Endothelial cell of umbilical vein (primary cell): ENCODE measurements around the gene ZNF99. TPM values are rescaled to one million over a fixed set of nuclear protein-coding genes. Genes with fewer than 3 reads are reported as not detected.

Source experiments
- BruUV-seq: library from RNA; stranded (reverse); fragments of 400-500 nt; replicated peaks from 2 replicates; lab custom pipeline; 2021; lab: Mats Ljungman, UMichigan
- CTCF ChIA-PET: fragments of 300-600, 350-600 bp; sonication (Branson Sonifier 250); formaldehyde crosslinking; loops from one replicate; lab custom pipeline; 2021; ENCODE audit warnings: antibody characterized with exemption, inconsistent platforms; lab: Charles Lee
- POLR2A ChIA-PET: fragments of 300-600, 350-600 bp; sonication (Branson Sonifier 250); formaldehyde crosslinking; loops from one replicate; lab custom pipeline; 2021; ENCODE audit warnings: antibody characterized with exemption, inconsistent platforms; lab: Charles Lee
- DNase-seq: peaks from one replicate; pipeline ENCODE4 v3.0.0-alpha.2; 2011; ENCODE audit warnings: low read depth, low spot score
- FAIRE-seq: peaks from 2 replicates; lab custom pipeline; 2011; peaks lifted over from hg19 to GRCh38; lab: Jason Lieb, UNC
- H2AFZ ChIP-seq: 2 replicates; pipeline ENCODE4 v1.6.0; 2012; ENCODE audit warnings: low read depth, low read length, control low read depth, inconsistent platforms
- H3K27ac ChIP-seq: 2 replicates; pipeline ENCODE4 v1.5.1; 2011; ENCODE audit warnings: low read depth, mild to moderate bottlenecking, control low read depth, low read length, moderate library complexity; ENCODE audit not compliant: insufficient read depth
- H3K27me3 ChIP-seq, 2 experiments: 2 replicates each; pipeline versions ENCODE4 v1.6.0 to v1.6.1; 2011; ENCODE audit warnings: low read length in 2 of 2, mixed read lengths in 1 of 2; ENCODE audit not compliant: control insufficient read depth in 2 of 2, insufficient read depth in 2 of 2
- H3K36me3 ChIP-seq, 2 experiments: 2 replicates in 1 of 2; 3 replicates in 1 of 2; pipeline ENCODE4 v1.5.1; 2011; ENCODE audit warnings: low read length in 2 of 2, mild to moderate bottlenecking in 1 of 2, moderate library complexity in 1 of 2; ENCODE audit not compliant: control insufficient read depth in 2 of 2, insufficient read depth in 2 of 2; ENCODE audit errors: extremely low read depth in 1 of 2
- H3K4me1 ChIP-seq: 3 replicates; pipeline ENCODE4 v1.5.1; 2011; ENCODE audit warnings: mild to moderate bottlenecking, low read length; ENCODE audit not compliant: control insufficient read depth, insufficient read depth; ENCODE audit errors: extremely low read depth
- H3K4me2 ChIP-seq: 2 replicates; pipeline ENCODE4 v1.6.1; 2011; ENCODE audit warnings: low read length, control low read depth, mixed read lengths; ENCODE audit not compliant: insufficient read depth
- H3K4me3 ChIP-seq, 3 experiments: fragments of 200-600 bp in 1 of 3; sonication (generic), shearing (Covaris generic) in 1 of 3; replicated peaks in 1 of 3; 2 replicates each; pipeline ENCODE4 v1.5.1; 2011 to 2016; ENCODE audit warnings: control low read depth in 3 of 3, low read length in 3 of 3, mild to moderate bottlenecking in 2 of 3, inconsistent platforms in 1 of 3, low read depth in 1 of 3, moderate library complexity in 1 of 3; ENCODE audit not compliant: insufficient read depth in 1 of 3
- H3K79me2 ChIP-seq: 2 replicates; pipeline ENCODE4 v1.6.0; 2012; ENCODE audit warnings: low read length, inconsistent platforms; ENCODE audit not compliant: control insufficient read depth, insufficient read depth
- H3K9ac ChIP-seq: replicated peaks from 2 replicates; pipeline ENCODE3; 2011; ENCODE audit warnings: low read length, control low read depth; ENCODE audit not compliant: insufficient read depth; ENCODE audit errors: extremely low read depth
- H3K9me1 ChIP-seq: replicated peaks from 3 replicates; pipeline ENCODE4 v1.6.0; 2011; ENCODE audit warnings: mild to moderate bottlenecking, low read length; ENCODE audit not compliant: control insufficient read depth, insufficient read depth; ENCODE audit errors: extremely low read depth
- H3K9me3 ChIP-seq: replicated peaks from 2 replicates; pipeline ENCODE4 v1.5.1; 2012; ENCODE audit warnings: low read length, inconsistent platforms; ENCODE audit not compliant: control insufficient read depth, insufficient read depth
- H4K20me1 ChIP-seq: replicated peaks from 2 replicates; pipeline ENCODE3; 2011; ENCODE audit warnings: mild to moderate bottlenecking, low read length; ENCODE audit not compliant: control insufficient read depth, insufficient read depth; ENCODE audit errors: extremely low read depth
- CTCF ChIP-seq, 2 donors: IDR thresholded peaks; 1 replicate in 1 of 2; 2 replicates in 1 of 2; pipeline ENCODE4 v1.5.1; 2011; ENCODE audit warnings: low read length in 2 of 2, mild to moderate bottlenecking in 2 of 2, moderate library complexity in 2 of 2, control low read depth in 1 of 2, inconsistent platforms in 1 of 2, low read depth in 1 of 2; ENCODE audit not compliant: insufficient read depth in 1 of 2; ENCODE audit errors: extremely low read depth in 1 of 2
- EZH2 ChIP-seq: IDR thresholded peaks from 2 replicates; pipeline ENCODE4 v1.6.1; 2012; ENCODE audit warnings: borderline replicate concordance, low read depth, mild to moderate bottlenecking, moderate library complexity, low read length, inconsistent platforms; ENCODE audit not compliant: severe bottlenecking
- FOS ChIP-seq: IDR thresholded peaks from 2 replicates; pipeline ENCODE4 v1.6.1; 2011; ENCODE audit warnings: mild to moderate bottlenecking, low read length, moderate library complexity, borderline replicate concordance; ENCODE audit not compliant: insufficient read depth
- GATA2 ChIP-seq: IDR thresholded peaks from 2 replicates; pipeline ENCODE4 v1.7.0; 2011; ENCODE audit warnings: low read depth, mild to moderate bottlenecking, moderate library complexity, mixed read lengths, low read length; ENCODE audit not compliant: insufficient read length, insufficient read depth
- JUN ChIP-seq: IDR thresholded peaks from 2 replicates; pipeline ENCODE4 v1.6.1; 2011; ENCODE audit warnings: borderline replicate concordance, low read depth; ENCODE audit not compliant: insufficient read length, insufficient read depth
- MAX ChIP-seq: IDR thresholded peaks from 2 replicates; pipeline ENCODE4 v1.6.1; 2011; ENCODE audit not compliant: insufficient read depth, insufficient read length
- MYC ChIP-seq: IDR thresholded peaks from one replicate; pipeline ENCODE4 v1.6.1; 2011; ENCODE audit warnings: mild to moderate bottlenecking, low read depth, low read length
- POLR2A ChIP-seq: IDR thresholded peaks from 2 replicates; pipeline ENCODE4 v1.6.1; 2012; ENCODE audit warnings: low read depth, mild to moderate bottlenecking, control low read depth, low read length
- POLR2AphosphoS5 ChIP-seq: IDR thresholded peaks from 2 replicates; pipeline ENCODE4 v1.6.1; 2012; ENCODE audit warnings: low read depth, mild to moderate bottlenecking, control low read depth, low read length, moderate library complexity; ENCODE audit not compliant: insufficient read depth
- dilution Hi-C: fragments of 300-500 bp; cut with MboI; formaldehyde crosslinking; loops from one replicate; pipeline ENCODE4 v1.15.0; 2019; ENCODE audit warnings: low sequenced_read_pairs; ENCODE audit not compliant: extremely low pct_ligation_motif_present
- intact Hi-C: fragments of 100-400 bp; cut with micrococcal nuclease; formaldehyde crosslinking; loops from one replicate; pipeline ENCODE4 v1.10.0; 2022
- polyA plus RNA-seq, 4 experiments: library from polyadenylated mRNA; depleted of rRNA in 3 of 4; stranded (reverse) in 3 of 4; unstranded in 1 of 4; fragments of >200 nt; gene quantifications; 2 replicates each; pipeline versions ENCODE4 v1.2.1 to v1.2.3, GENCODE V29; 2011 to 2012; ENCODE audit warnings: missing spikeins in 1 of 4
- total RNA-seq: library from RNA; stranded (reverse); gene quantifications from 2 replicates; pipeline ENCODE4 v1.2.3, GENCODE V29; 2021

ZNF99 gene
- total and polyA plus RNA-seq, 2 donors (not counting 3 experiments of a cell fraction or from before 2014, with no cell fraction given): not detected

DNA sequence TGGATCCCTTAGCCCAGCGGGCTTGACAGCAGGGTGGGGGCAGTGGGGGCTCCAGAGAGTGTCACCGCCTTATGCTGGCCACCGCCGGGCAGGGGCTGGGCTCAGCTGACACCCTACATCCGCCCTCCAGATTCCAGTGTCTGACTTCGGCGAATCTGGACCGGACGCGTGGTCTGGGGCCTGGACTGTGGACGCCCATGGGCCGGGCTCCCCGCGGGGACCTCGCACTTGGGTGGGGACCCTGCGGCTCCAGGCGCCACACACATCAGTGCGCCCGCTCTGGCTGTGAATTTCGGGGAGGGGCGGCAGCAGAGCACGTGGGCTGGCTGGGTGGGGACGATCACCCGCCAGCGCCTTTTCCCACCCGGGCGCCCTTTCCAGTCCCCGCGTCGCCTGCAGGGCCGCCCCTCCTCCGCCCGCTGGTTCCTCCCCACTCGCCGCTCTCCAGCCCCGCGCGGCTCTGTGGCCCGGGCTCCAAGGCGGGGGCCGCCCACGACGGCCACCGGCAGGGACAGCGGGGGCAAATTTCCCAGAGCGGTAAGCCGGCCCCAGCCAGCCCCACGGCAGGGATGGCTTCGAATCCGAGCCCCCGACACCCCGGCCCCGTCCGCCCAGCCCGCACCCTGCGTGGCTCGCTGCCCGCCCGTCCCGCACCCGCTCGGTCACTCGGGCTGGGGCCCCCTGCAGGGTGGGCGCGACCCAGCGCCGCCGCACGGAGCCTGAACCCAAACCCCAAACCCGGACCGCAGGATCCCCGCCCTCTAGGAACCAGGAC, 23.3 kb upstream of the ZNF99 start:
- intact Hi-C loops (no loop called here), dilution Hi-C loops (no loop called here)
- H3K4me3 ChIP-seq: no peak overlapping the region
- BruUV-seq: no TSS peak
- no peak overlapping the region for H2AFZ ChIP-seq
- FAIRE-seq (no peak), DNase-seq (no peak)
- H3K27me3 ChIP-seq: no peaks in the 10 kb centered on the region
- H3K9ac ChIP-seq: no peak overlapping the region
- TF ChIP-seq FOS: no peak
- no peak for TF ChIP-seq JUN
- TF ChIP-seq MAX: no peak
- no peak for TF ChIP-seq GATA2
- no peak for TF ChIP-seq POLR2AphosphoS5
- TF ChIP-seq EZH2: no peak
- TF ChIP-seq POLR2A: no peak
- no peak for TF ChIP-seq CTCF (IDR thresholded peaks at IDR 0.05; ENCODE audit: extremely low read depth in 1 of 2, insufficient read depth in 1 of 2, low read depth in 1 of 2, low read length in 2 of 2)
- TF ChIP-seq MYC: no peak
- H3K79me2 ChIP-seq: no peaks in the 10 kb centered on the region
- H3K27ac ChIP-seq: no peak overlapping the region
- no peak overlapping the region for H3K4me2 ChIP-seq
- H3K4me1 ChIP-seq: no peaks in the 10 kb centered on the region
- no peaks in the 10 kb centered on the region for H3K9me1 ChIP-seq
- no peaks in the 10 kb centered on the region for H4K20me1 ChIP-seq
- ChIA-PET CTCF (no interaction called here), POLR2A (no interaction called here)
- H3K36me3 ChIP-seq: no peaks in the 10 kb centered on the region
- H3K9me3 ChIP-seq: no peaks in the 10 kb centered on the region
